ENCODE results near the gene NUBP2. TPM values are rescaled to one million over a fixed set of nuclear protein-coding genes. Genes with fewer than 3 reads are reported as not detected.

The NUBP2 gene
- total RNA-seq, 1 experiment from 2014 or later = 89.2 TPM

GRCh38 chr16:1767116-1767994, 15.4 kb upstream of the NUBP2 start:
- Mint-ChIP-seq H3K27ac (no peak overlapping the region), H3K36me3 (peaks cover 3% of the 10 kb centered on the region), H3K9me3 (no peaks in the 10 kb centered on the region), H3K4me1 (peaks cover 4% of the 10 kb centered on the region), H3K4me3 (no peak overlapping the region), H3K27me3 (ENCODE audit: low read depth) (no peaks in the 10 kb centered on the region; the same call in 1 of the 2 replicates)
- no peak for ATAC-seq
- no peak for DNase-seq (ENCODE audit: low spot score)
- ChIA-PET POLR2A (no interaction called here), CTCF (no interaction called here)
- TF ChIP-seq ELF4 (CRISPR knock-in tag; IDR thresholded peaks at IDR 0.05; ENCODE audit: low read depth) = no peak
- TF ChIP-seq ZNF416 (CRISPR knock-in tag; IDR thresholded peaks at IDR 0.05) = no peak
- no peak for TF ChIP-seq ZNF317 (CRISPR knock-in tag; IDR thresholded peaks at IDR 0.05; ENCODE audit: borderline replicate concordance, low read depth)
- TF ChIP-seq E2F4 (CRISPR knock-in tag; IDR thresholded peaks at IDR 0.05; ENCODE audit: borderline replicate concordance, low read depth) = no peak
- no peak for TF ChIP-seq TEAD4 (CRISPR knock-in tag; IDR thresholded peaks at IDR 0.05)
- no peak for TF ChIP-seq SMAD3 (CRISPR knock-in tag; IDR thresholded peaks at IDR 0.05; ENCODE audit: borderline replicate concordance)
- no peak for TF ChIP-seq EMX1 (CRISPR knock-in tag; IDR thresholded peaks at IDR 0.05)
- no peak for TF ChIP-seq CTCF (IDR thresholded peaks at IDR 0.05)
- no peak for TF ChIP-seq HMGA2 (CRISPR knock-in tag; IDR thresholded peaks at IDR 0.05)
- TF ChIP-seq STAT6 (CRISPR knock-in tag; conservative IDR thresholded peaks at IDR 0.05; ENCODE audit: low read depth) = no peak

- peaks cover 4% of the 10 kb centered on the region for H3K4me1 Mint-ChIP-seq
- H3K27ac Mint-ChIP-seq = no peak overlapping the region
- ATAC-seq (no peak), DNase-seq (ENCODE audit: low spot score) (no peak)
- H3K9me3 Mint-ChIP-seq = no peaks in the 10 kb centered on the region
- no peak overlapping the region for H3K4me3 Mint-ChIP-seq
- ChIA-PET CTCF (no interaction called here), POLR2A (interaction anchor here (1.4 kb wide), 1 partner anchor 197 kb away, joined by 3 read pairs; the partner anchor contains the start of gene RPS2)
- no peaks in the 10 kb centered on the region; the same call in 1 of the 2 replicates for H3K27me3 Mint-ChIP-seq (ENCODE audit: low read depth)
- peaks cover 4% of the 10 kb centered on the region for H3K36me3 Mint-ChIP-seq
- no peak for TF ChIP-seq FOXP1 (CRISPR knock-in tag; IDR thresholded peaks at IDR 0.05; ENCODE audit: borderline replicate concordance)
- no peak for TF ChIP-seq TEAD1 (CRISPR knock-in tag; IDR thresholded peaks at IDR 0.05)
- no peak for TF ChIP-seq HMGXB4 (CRISPR knock-in tag; IDR thresholded peaks at IDR 0.05)
These were observed 14.5 kb upstream of the NUBP2 start for GRCh38 chr16:1768061-1768766.
